Naive thymus-derived CD4-positive, alpha-beta T cell (primary cell): ENCODE data around the gene RFX3. TPM values are rescaled to one million over a fixed set of nuclear protein-coding genes. Genes with fewer than 3 reads are reported as not detected.
A peak's percentile ranks its signal among the peaks of the same experiment; 100 is the strongest.

Experiments used
- ATAC-seq: fragments of 150-1000 bp; cut with Tn5 transposase; 2 replicates; pipeline ENCODE4 v1.10.0; 2021; ENCODE audit warnings: mild to moderate bottlenecking, moderate library complexity
- CTCF ChIA-PET: fragments of 350-600 bp; sonication (Branson Sonifier 250); formaldehyde crosslinking; loops from one replicate; lab custom pipeline; 2021; ENCODE audit warnings: antibody characterized with exemption; lab: Charles Lee
- POLR2A ChIA-PET: fragments of 350-600 bp; sonication (Branson Sonifier 250); formaldehyde crosslinking; loops from one replicate; lab custom pipeline; 2021; ENCODE audit warnings: antibody characterized with exemption, inconsistent platforms; lab: Charles Lee
- DNase-seq, 9 donors: peaks; one replicate each; pipeline versions ENCODE4 v3.0.0 to v3.0.0-alpha.2; 2020 to 2022; ENCODE audit warnings: mixed read lengths in 1 of 9
- H3K27ac ChIP-seq: one replicate; pipeline ENCODE4 v1.7.0; 2013; ENCODE audit warnings: mild to moderate bottlenecking, low read depth, low read length, moderate library complexity
- H3K27me3 ChIP-seq, 2 donors: one replicate each; pipeline ENCODE4 v1.7.0; 2013; ENCODE audit warnings: low read length in 2 of 2, mild to moderate bottlenecking in 2 of 2, moderate library complexity in 2 of 2; ENCODE audit not compliant: control insufficient read depth in 2 of 2, insufficient read depth in 2 of 2
- H3K36me3 ChIP-seq, 3 experiments: 1 replicate in 2 of 3; 2 replicates in 1 of 3; pipeline ENCODE4 v1.7.0; 2013; ENCODE audit warnings: low read length in 3 of 3, mild to moderate bottlenecking in 3 of 3, moderate library complexity in 1 of 3; ENCODE audit not compliant: insufficient read depth in 3 of 3, control insufficient read depth in 2 of 3
- H3K4me1 ChIP-seq, 2 donors: one replicate each; pipeline ENCODE4 v1.7.0; 2013; ENCODE audit warnings: low read length in 2 of 2, mild to moderate bottlenecking in 2 of 2, moderate library complexity in 1 of 2; ENCODE audit not compliant: control insufficient read depth in 2 of 2, insufficient read depth in 2 of 2
- H3K4me3 ChIP-seq: 2 replicates; pipeline ENCODE4 v1.7.0; 2013; ENCODE audit warnings: mild to moderate bottlenecking, low read length
- H3K9me3 ChIP-seq, 3 experiments: 1 replicate in 2 of 3; 2 replicates in 1 of 3; pipeline ENCODE4 v1.7.0; 2013; ENCODE audit warnings: low read length in 3 of 3; ENCODE audit not compliant: control insufficient read depth in 2 of 3
- H3K27ac Mint-ChIP-seq, 9 donors: one replicate each; pipeline ENCODE4 v1.8.0; 2020 to 2022; ENCODE audit warnings: mixed read lengths in 9 of 9, mild to moderate bottlenecking in 8 of 9, moderate library complexity in 5 of 9, inconsistent platforms in 2 of 9
- H3K27me3 Mint-ChIP-seq, 5 donors: one replicate each; pipeline ENCODE4 v1.8.0; 2021 to 2022; ENCODE audit warnings: mixed read lengths in 5 of 5, mild to moderate bottlenecking in 1 of 5
- H3K36me3 Mint-ChIP-seq, 5 donors: one replicate each; pipeline ENCODE4 v1.8.0; 2020 to 2022; ENCODE audit warnings: mixed read lengths in 5 of 5, mild to moderate bottlenecking in 3 of 5, inconsistent platforms in 1 of 5
- H3K4me1 Mint-ChIP-seq, 7 donors: one replicate each; pipeline ENCODE4 v1.8.0; 2020 to 2022; ENCODE audit warnings: mixed read lengths in 7 of 7, mild to moderate bottlenecking in 3 of 7, inconsistent platforms in 1 of 7
- H3K4me3 Mint-ChIP-seq, 10 donors: one replicate each; pipeline ENCODE4 v1.8.0; 2020 to 2022; ENCODE audit warnings: mild to moderate bottlenecking in 10 of 10, mixed read lengths in 10 of 10, moderate library complexity in 6 of 10, inconsistent platforms in 2 of 10
- H3K9me3 Mint-ChIP-seq, 11 donors: one replicate each; pipeline ENCODE4 v1.8.0; 2020 to 2022; ENCODE audit warnings: mixed read lengths in 11 of 11, mild to moderate bottlenecking in 4 of 11, inconsistent platforms in 1 of 11, moderate library complexity in 1 of 11
- intact Hi-C, 2 donors: fragments of 100-400 bp; cut with micrococcal nuclease; formaldehyde crosslinking; loops; one replicate each; pipeline ENCODE4 v1.15.1; 2023
- polyA plus RNA-seq, 2 donors: library from polyadenylated mRNA; unstranded; fragments of 300-500 nt; fragmentation: Illumina TruSeq; gene quantifications; one replicate each; pipeline ENCODE4 v1.2.3, GENCODE V29; 2021
- total RNA-seq, 6 experiments: library from RNA in 5 of 6; stranded (reverse) in 5 of 6; gene quantifications; 1 replicate in 5 of 6; 2 replicates in 1 of 6; pipeline ENCODE4 v1.2.3 and lab custom pipeline; 2021 to 2026

Gene RFX3
- total and polyA plus RNA-seq, 7 experiments from 2014 or later = 6.2 to 31.7 (median 24.7) TPM

- CTCF ChIA-PET = no interaction called here
- intact Hi-C loops = loop anchor here in 1 of 2 donors (2.0 kb wide), 1 partner anchor 18 kb away; no protein-coding TSS in a partner anchor
- no peaks in the 10 kb centered on the region for H3K4me1 ChIP-seq
- H3K4me1 Mint-ChIP-seq = peaks cover 0 to 2% (median 0%) of the 10 kb centered on the region in 7 donors
- H3K4me3 Mint-ChIP-seq = no peak overlapping the region
- no peak for DNase-seq
- peaks cover 0 to 10% (median 8%) of the 10 kb centered on the region in 3 experiments for H3K36me3 ChIP-seq
- peaks cover 12 to 56% (median 46%) of the 10 kb centered on the region in 5 donors for H3K36me3 Mint-ChIP-seq
- peak overlapping the region in 1 of 9 donors; percentile 23 for H3K27ac Mint-ChIP-seq
- no peak for ATAC-seq
- H3K4me3 ChIP-seq = no peak overlapping the region
- POLR2A ChIA-PET = no interaction called here
- H3K9me3 ChIP-seq = no peaks in the 10 kb centered on the region
- no peak overlapping the region for H3K27ac ChIP-seq
- H3K27me3 Mint-ChIP-seq = no peaks in the 10 kb centered on the region
- H3K9me3 Mint-ChIP-seq = peaks cover 0 to 8% (median 0%) of the 10 kb centered on the region in 11 donors
- no peaks in the 10 kb centered on the region for H3K27me3 ChIP-seq
These were observed 233.5 kb downstream of the RFX3 start for GRCh38 chr9:3292311-3292710.

- no peak overlapping the region for H3K27ac ChIP-seq
- H3K27me3 ChIP-seq = no peaks in the 10 kb centered on the region
- ChIA-PET POLR2A (no interaction called here), CTCF (no interaction called here)
- H3K4me1 ChIP-seq = no peaks in the 10 kb centered on the region
- DNase-seq = no peak
- H3K4me1 Mint-ChIP-seq = peaks cover 0 to 6% (median 0%) of the 10 kb centered on the region in 7 donors
- ATAC-seq = no peak
- H3K4me3 Mint-ChIP-seq = no peak overlapping the region
- no peak overlapping the region for H3K4me3 ChIP-seq
- H3K36me3 ChIP-seq = peaks cover 0 to 15% (median 10%) of the 10 kb centered on the region in 3 experiments
- H3K36me3 Mint-ChIP-seq = peaks cover 18 to 64% (median 54%) of the 10 kb centered on the region in 5 donors
- no peaks in the 10 kb centered on the region for H3K9me3 ChIP-seq
- H3K27me3 Mint-ChIP-seq = no peaks in the 10 kb centered on the region
- intact Hi-C loops = no loop called here
- H3K27ac Mint-ChIP-seq = no peak overlapping the region
- H3K9me3 Mint-ChIP-seq = peaks cover 0 to 8% (median 0%) of the 10 kb centered on the region in 11 donors
These were observed 235.5 kb downstream of the RFX3 start for GRCh38 chr9:3290231-3290840.

- H3K36me3 Mint-ChIP-seq = peaks cover 23 to 67% (median 66%) of the 10 kb centered on the region in 5 donors
- POLR2A ChIA-PET = no interaction called here
These were observed 237.1 kb downstream of the RFX3 start for GRCh38 chr9:3288686-3289085.

GRCh38 chr9:3285365-3286161 is 240.2 kb downstream of the RFX3 start:
- Histone ChIP-seq H3K4me3 (no peak overlapping the region), H3K4me1 (no peaks in the 10 kb centered on the region), H3K9me3 (no peaks in the 10 kb centered on the region), H3K27me3 (no peaks in the 10 kb centered on the region), H3K27ac (no peak overlapping the region), H3K36me3 (peaks cover 0 to 15% (median 4%) of the 10 kb centered on the region in 3 experiments)
- ATAC-seq (no peak), DNase-seq (no peak)
- POLR2A ChIA-PET = no interaction called here
- Mint-ChIP-seq H3K27ac (no peak overlapping the region), H3K9me3 (peaks cover 0 to 8% (median 0%) of the 10 kb centered on the region in 11 donors), H3K4me3 (no peak overlapping the region), H3K4me1 (peaks cover 0 to 6% (median 0%) of the 10 kb centered on the region in 7 donors), H3K27me3 (no peaks in the 10 kb centered on the region), H3K36me3 (peaks cover 17 to 62% (median 60%) of the 10 kb centered on the region in 5 donors)
- CTCF ChIA-PET = no interaction called here
- intact Hi-C loops = no loop called here

More at GRCh38 chr9:3288686-3289085, 237.1 kb downstream of the RFX3 start:
- no peaks in the 10 kb centered on the region for H3K4me1 ChIP-seq
- H3K4me3 ChIP-seq = no peak overlapping the region
- H3K9me3 Mint-ChIP-seq = peaks cover 0 to 8% (median 0%) of the 10 kb centered on the region in 11 donors
- intact Hi-C loops = no loop called here
- no peak overlapping the region for H3K4me3 Mint-ChIP-seq
- H3K27me3 ChIP-seq = no peaks in the 10 kb centered on the region
- H3K27ac ChIP-seq = no peak overlapping the region
- ATAC-seq (no peak), DNase-seq (no peak)
- H3K36me3 ChIP-seq = peaks cover 0 to 15% (median 10%) of the 10 kb centered on the region in 3 experiments
- CTCF ChIA-PET = no interaction called here
- no peak overlapping the region for H3K27ac Mint-ChIP-seq
- no peaks in the 10 kb centered on the region for H3K27me3 Mint-ChIP-seq
- peaks cover 0 to 6% (median 0%) of the 10 kb centered on the region in 7 donors for H3K4me1 Mint-ChIP-seq
- H3K9me3 ChIP-seq = no peaks in the 10 kb centered on the region

- ATAC-seq = no peak
- CTCF ChIA-PET = no interaction called here
These were observed 243.4 kb downstream of the RFX3 start for GRCh38 chr9:3282365-3282764.

GRCh38 chr9:3281399-3281798 is 244.4 kb downstream of the RFX3 start:
- Mint-ChIP-seq H3K4me3 (no peak overlapping the region), H3K9me3 (no peaks in the 10 kb centered on the region), H3K27ac (no peak overlapping the region), H3K36me3 (peaks cover 2 to 61% (median 58%) of the 10 kb centered on the region in 5 donors), H3K27me3 (no peaks in the 10 kb centered on the region), H3K4me1 (peaks cover 0 to 6% (median 0%) of the 10 kb centered on the region in 7 donors)
- Histone ChIP-seq H3K27ac (no peak overlapping the region), H3K4me3 (no peak overlapping the region), H3K36me3 (peaks cover 0 to 2% (median 0%) of the 10 kb centered on the region in 3 experiments), H3K9me3 (no peaks in the 10 kb centered on the region), H3K4me1 (no peaks in the 10 kb centered on the region), H3K27me3 (no peaks in the 10 kb centered on the region)
- intact Hi-C loops = no loop called here
- ATAC-seq (no peak), DNase-seq (no peak)
- ChIA-PET POLR2A (no interaction called here), CTCF (no interaction called here)

More at GRCh38 chr9:3282365-3282764, 243.4 kb downstream of the RFX3 start:
- Mint-ChIP-seq H3K27ac (no peak overlapping the region), H3K27me3 (no peaks in the 10 kb centered on the region), H3K4me1 (peaks cover 0 to 12% (median 0%) of the 10 kb centered on the region in 7 donors), H3K4me3 (no peak overlapping the region), H3K36me3 (peaks cover 9 to 63% (median 60%) of the 10 kb centered on the region in 5 donors), H3K9me3 (peaks cover 0 to under 1% (median 0%) of the 10 kb centered on the region in 11 donors)
- no peaks in the 10 kb centered on the region for H3K27me3 ChIP-seq
- DNase-seq = no peak
- H3K27ac ChIP-seq = no peak overlapping the region
- POLR2A ChIA-PET = no interaction called here
- peaks cover 0 to 7% (median under 1%) of the 10 kb centered on the region in 3 experiments for H3K36me3 ChIP-seq
- no peak overlapping the region for H3K4me3 ChIP-seq
- H3K9me3 ChIP-seq = no peaks in the 10 kb centered on the region
- H3K4me1 ChIP-seq = no peaks in the 10 kb centered on the region
- intact Hi-C loops = no loop called here
